HCT116 (cell line): ENCODE data around the gene ENOX1. TPM values are rescaled to one million over a fixed set of nuclear protein-coding genes. Genes with fewer than 3 reads are reported as not detected.

Source experiments
- ATAC-seq: fragments of 200-7000 bp; cut with Tn5 transposase; 2 replicates; pipeline ENCODE4 v1.9.1; 2020; ENCODE audit warnings: mild to moderate bottlenecking, moderate library complexity
- BruUV-seq: library from RNA; stranded (reverse); fragments of 400-500 nt; replicated peaks from 2 replicates; lab custom pipeline; 2021; lab: Mats Ljungman, UMichigan
- CTCF ChIA-PET: fragments of 300-600 bp; sonication (Branson Sonifier 250); formaldehyde crosslinking; loops from one replicate; lab custom pipeline; 2021; ENCODE audit warnings: antibody characterized with exemption; lab: Charles Lee
- POLR2A ChIA-PET: fragments of 300-600, 350-600 bp; sonication (Branson Sonifier 250); formaldehyde crosslinking; loops from one replicate; lab custom pipeline; 2021; ENCODE audit warnings: antibody characterized with exemption; lab: Charles Lee
- RAD21 ChIA-PET, 2 experiments: fragments of 300-600 bp; sonication (Branson Sonifier 250); formaldehyde crosslinking; loops; one replicate each; lab custom pipeline; 2023; ENCODE audit warnings: low total read pairs in 2 of 2; ENCODE audit not compliant: uncharacterized antibody in 2 of 2, unreplicated experiment in 2 of 2, low non-redundant PET in 1 of 2; lab: Charles Lee
- DNase-seq: peaks from one replicate; pipeline ENCODE4 v3.0.0-alpha.2; 2010; ENCODE audit warnings: low read depth, low spot score
- H2AFZ ChIP-seq: fragments of 200-600 bp; shearing (Covaris generic), sonication (generic); 2 replicates; pipeline ENCODE4 v1.6.1; 2017; ENCODE audit warnings: low read depth, mixed run types, mixed read lengths, antibody characterized with exemption, low read length; ENCODE audit not compliant: poor library complexity, severe bottlenecking
- H3K27ac ChIP-seq: 2 replicates; pipeline ENCODE4 v1.5.1; 2012; ENCODE audit warnings: low read depth, low read length
- H3K27me3 ChIP-seq: fragments of 200-600 bp; sonication (generic); 2 replicates; pipeline ENCODE4 v1.6.1; 2016; ENCODE audit warnings: mixed run types, low read length, mixed read lengths; ENCODE audit not compliant: insufficient read depth
- H3K36me3 ChIP-seq, 2 experiments: fragments of 200-500 bp in 1 of 2; fragments of 200-600 bp in 1 of 2; sonication (Bioruptor generic) in 1 of 2; sonication (generic) in 1 of 2; 2 replicates each; pipeline versions ENCODE4 v1.5.1 to v1.6.1; 2014 to 2016; ENCODE audit warnings: low read length in 2 of 2, inconsistent platforms in 1 of 2, mixed read lengths in 1 of 2, mixed run types in 1 of 2; ENCODE audit not compliant: insufficient read depth in 2 of 2, control insufficient read depth in 1 of 2
- H3K4me1 ChIP-seq, 2 experiments: fragments of 200-600 bp in 1 of 2; sonication (generic) in 1 of 2; 2 replicates each; pipeline versions ENCODE4 v1.5.1 to v1.6.1; 2012 to 2017; ENCODE audit warnings: low read length in 2 of 2, inconsistent platforms in 1 of 2, mild to moderate bottlenecking in 1 of 2, mixed read lengths in 1 of 2, mixed run types in 1 of 2, moderate library complexity in 1 of 2; ENCODE audit not compliant: insufficient read depth in 2 of 2, control insufficient read depth in 1 of 2
- H3K4me2 ChIP-seq: fragments of 200-600 bp; sonication (generic); 2 replicates; pipeline ENCODE4 v1.6.1; 2017; ENCODE audit warnings: mixed run types, low read length, mixed read lengths
- H3K4me3 ChIP-seq, 2 experiments: fragments of 200-600 bp in 1 of 2; sonication (generic) in 1 of 2; replicated peaks in 1 of 2; 2 replicates each; pipeline ENCODE4 v1.5.1; 2011 to 2016; ENCODE audit warnings: low read length in 2 of 2, control low read depth in 1 of 2, low read depth in 1 of 2, mild to moderate bottlenecking in 1 of 2, mixed read lengths in 1 of 2, mixed run types in 1 of 2
- H3K79me2 ChIP-seq: fragments of 200-600 bp; sonication (generic); 2 replicates; pipeline ENCODE4 v1.6.1; 2017; ENCODE audit warnings: mild to moderate bottlenecking, mixed run types, low read length, moderate library complexity, mixed read lengths; ENCODE audit not compliant: insufficient read depth
- H3K9ac ChIP-seq: fragments of 200-600 bp; sonication (generic); 2 replicates; pipeline ENCODE4 v1.6.1; 2016; ENCODE audit warnings: low read length, mixed read lengths
- H3K9me2 ChIP-seq: fragments of 200-600 bp; sonication (generic), shearing (Covaris generic); 2 replicates; pipeline ENCODE4 v1.6.1; 2017; ENCODE audit warnings: mixed run types, mild to moderate bottlenecking, moderate library complexity; ENCODE audit not compliant: insufficient read depth
- H3K9me3 ChIP-seq, 2 experiments: fragments of 200-500 bp in 1 of 2; fragments of 200-600 bp in 1 of 2; sonication (Bioruptor generic) in 1 of 2; sonication (generic) in 1 of 2; 2 replicates each; pipeline ENCODE4 v1.6.1; 2014 to 2017; ENCODE audit warnings: low read length in 2 of 2, mixed read lengths in 2 of 2, inconsistent platforms in 1 of 2, low read depth in 1 of 2, mild to moderate bottlenecking in 1 of 2, mixed run types in 1 of 2, moderate library complexity in 1 of 2; ENCODE audit not compliant: control insufficient read depth in 1 of 2, insufficient read depth in 1 of 2
- H4K20me1 ChIP-seq: fragments of 200-600 bp; sonication (generic), shearing (Covaris generic); 2 replicates; pipeline ENCODE4 v1.6.1; 2017; ENCODE audit warnings: mixed run types, mild to moderate bottlenecking, moderate library complexity; ENCODE audit not compliant: insufficient read depth
- ATF3 ChIP-seq: IDR thresholded peaks from 2 replicates; pipeline ENCODE4 v1.6.1; 2012
- CBX3 ChIP-seq: IDR thresholded peaks from 2 replicates; pipeline ENCODE4 v1.6.1; 2012; ENCODE audit warnings: low read depth
- CTCF ChIP-seq, 3 experiments: fragments of 200-600 bp in 1 of 3; sonication (generic) in 1 of 3; IDR thresholded peaks in 2 of 3; conservative IDR thresholded peaks in 1 of 3; 2 replicates each; pipeline ENCODE4 v1.5.1; 2012 to 2017; ENCODE audit warnings: low read depth in 2 of 3, low read length in 2 of 3, antibody characterized with exemption in 1 of 3, borderline replicate concordance in 1 of 3, control low read depth in 1 of 3, mild to moderate bottlenecking in 1 of 3, mixed read lengths in 1 of 3, mixed run types in 1 of 3, moderate library complexity in 1 of 3; ENCODE audit not compliant: insufficient read depth in 1 of 3
- EGR1 ChIP-seq: IDR thresholded peaks from 2 replicates; pipeline ENCODE4 v1.6.1; 2012; ENCODE audit warnings: low read depth
- FOSL1 ChIP-seq: IDR thresholded peaks from 2 replicates; pipeline ENCODE4 v1.6.1; 2012; ENCODE audit warnings: low read depth
- JUND ChIP-seq: IDR thresholded peaks from 2 replicates; pipeline ENCODE4 v1.6.1; 2012
- MAX ChIP-seq: IDR thresholded peaks from 2 replicates; pipeline ENCODE4 v1.6.1; 2012
- RAD21 ChIP-seq: IDR thresholded peaks from 2 replicates; pipeline ENCODE4 v1.6.1; 2012; ENCODE audit warnings: low read depth, mild to moderate bottlenecking
- REST ChIP-seq: IDR thresholded peaks from 2 replicates; pipeline ENCODE4 v1.6.1; 2012; ENCODE audit warnings: low read depth
- YY1 ChIP-seq: IDR thresholded peaks from 2 replicates; pipeline ENCODE4 v1.6.1; 2011; ENCODE audit warnings: low read length, low read depth, moderate library complexity, mild to moderate bottlenecking; ENCODE audit not compliant: insufficient replicate concordance; ENCODE audit errors: extremely low read depth
- intact Hi-C: fragments of 100-400 bp; cut with micrococcal nuclease; formaldehyde crosslinking; loops from 2 replicates; pipeline ENCODE4 v1.10.0; 2022
- total RNA-seq: library from RNA; stranded (reverse); gene quantifications from one replicate; pipeline ENCODE4 v1.2.1, GENCODE V29; 2021; ENCODE audit not compliant: unreplicated experiment

ENOX1 gene
- total RNA-seq, 1 experiment from 2014 or later: 4.5 TPM

- no peaks in the 10 kb centered on the region for H3K79me2 ChIP-seq
- no peaks in the 10 kb centered on the region for H3K27me3 ChIP-seq
- H3K9ac ChIP-seq: no peak overlapping the region
- H2AFZ ChIP-seq: no peak overlapping the region
- ChIA-PET POLR2A (no interaction called here), RAD21 (no interaction called here), CTCF (no interaction called here)
- H4K20me1 ChIP-seq: no peaks in the 10 kb centered on the region
- no peaks in the 10 kb centered on the region for H3K4me1 ChIP-seq
- H3K36me3 ChIP-seq: no peaks in the 10 kb centered on the region
- intact Hi-C loops: no loop called here
- DNase-seq (no peak), ATAC-seq (no peak)
- no peak overlapping the region for H3K27ac ChIP-seq
- BruUV-seq: no TSS peak
- no peak overlapping the region for H3K4me2 ChIP-seq
- H3K4me3 ChIP-seq: no peak overlapping the region
- TF ChIP-seq EGR1 (no peak), REST (no peak), JUND (no peak), ATF3 (no peak), MAX (no peak), FOSL1 (no peak), CBX3 (no peak), YY1 (no peak), RAD21 (no peak), CTCF (IDR thresholded peaks at IDR 0.05 in 2 of 3, conservative IDR thresholded peaks at IDR 0.05 in 1 of 3; ENCODE audit: borderline replicate concordance in 1 of 3, insufficient read depth in 1 of 3, low read depth in 2 of 3, low read length in 2 of 3) (no peak)
- no peaks in the 10 kb centered on the region for H3K9me2 ChIP-seq
- H3K9me3 ChIP-seq: no peaks in the 10 kb centered on the region
Observed at GRCh38 chr13:43520351-43520750, 266.4 kb downstream of the ENOX1 start.
